Ovary (tissue), 3 donors: ENCODE data around the gene LDLRAD2.

Source experiments
- EP300 ChIP-seq: sonication (generic); formaldehyde crosslinking; IDR thresholded peaks from one replicate; pipeline ENCODE4 v1.6.1; 2017; ENCODE audit warnings: antibody characterized with exemption
- POLR2A ChIP-seq: fragments of 450-650 bp; IDR thresholded peaks from one replicate; pipeline ENCODE4 v1.6.1; 2017; ENCODE audit warnings: antibody characterized with exemption, mild to moderate bottlenecking, moderate library complexity
- TF ChIP-seq, protein P1 (sequence below), 3 donors: fragments of 450-650 bp in 2 of 3; fragments of 200-600 bp in 1 of 3; IDR thresholded peaks; one replicate each; pipeline versions ENCODE4 v1.5.1 to v1.8.0; 2016 to 2022; ENCODE audit warnings: antibody characterized with exemption in 3 of 3, mild to moderate bottlenecking in 1 of 3
- donor health status: DM: no; HTN: no; CAD: no.

DNA sequence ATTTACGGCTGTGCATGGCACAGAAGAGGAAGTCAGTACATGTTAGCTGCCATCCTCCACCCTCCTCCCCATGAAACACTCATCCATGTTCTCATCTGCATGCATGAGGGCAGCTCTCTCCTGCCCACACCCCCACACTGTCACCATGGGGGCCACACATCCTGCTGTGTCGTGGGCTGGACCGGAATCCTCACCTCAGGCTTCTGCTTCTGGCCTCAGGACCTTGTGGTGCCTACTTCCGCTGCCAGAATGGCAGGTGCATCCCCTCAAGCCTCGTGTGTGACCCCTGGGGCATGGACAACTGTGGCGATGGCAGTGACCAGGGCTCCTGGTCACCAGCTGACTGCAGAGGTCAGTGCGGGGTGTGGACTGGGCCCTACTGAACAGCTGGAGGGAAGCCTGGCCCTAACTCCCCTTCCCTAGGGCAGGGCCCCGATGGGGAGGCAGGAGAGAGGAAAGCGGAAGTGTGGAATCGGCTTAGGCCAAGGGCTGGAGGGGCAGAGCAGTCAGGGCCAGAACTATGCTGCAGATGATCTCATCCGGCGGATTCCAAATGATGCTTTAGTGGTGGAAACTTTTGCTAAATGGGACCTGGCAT lies 3.8 kb downstream of the LDLRAD2 start:
- TF ChIP-seq EP300 (no peak), POLR2A (no peak)
- TF ChIP-seq, protein P1, sequence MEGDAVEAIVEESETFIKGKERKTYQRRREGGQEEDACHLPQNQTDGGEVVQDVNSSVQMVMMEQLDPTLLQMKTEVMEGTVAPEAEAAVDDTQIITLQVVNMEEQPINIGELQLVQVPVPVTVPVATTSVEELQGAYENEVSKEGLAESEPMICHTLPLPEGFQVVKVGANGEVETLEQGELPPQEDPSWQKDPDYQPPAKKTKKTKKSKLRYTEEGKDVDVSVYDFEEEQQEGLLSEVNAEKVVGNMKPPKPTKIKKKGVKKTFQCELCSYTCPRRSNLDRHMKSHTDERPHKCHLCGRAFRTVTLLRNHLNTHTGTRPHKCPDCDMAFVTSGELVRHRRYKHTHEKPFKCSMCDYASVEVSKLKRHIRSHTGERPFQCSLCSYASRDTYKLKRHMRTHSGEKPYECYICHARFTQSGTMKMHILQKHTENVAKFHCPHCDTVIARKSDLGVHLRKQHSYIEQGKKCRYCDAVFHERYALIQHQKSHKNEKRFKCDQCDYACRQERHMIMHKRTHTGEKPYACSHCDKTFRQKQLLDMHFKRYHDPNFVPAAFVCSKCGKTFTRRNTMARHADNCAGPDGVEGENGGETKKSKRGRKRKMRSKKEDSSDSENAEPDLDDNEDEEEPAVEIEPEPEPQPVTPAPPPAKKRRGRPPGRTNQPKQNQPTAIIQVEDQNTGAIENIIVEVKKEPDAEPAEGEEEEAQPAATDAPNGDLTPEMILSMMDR (IDR thresholded peaks at IDR 0.05) = no peak
